Measurements from ENCODE around the gene YIPF4.

The YIPF4 gene

GRCh38 chr2:32277674-32278477 is at the start of gene YIPF4:
Gene YIPF4 (plus strand): TSS chr2:32277904. CDS start chr2:32278156, 252 bp downstream.
- peaks cover 30% of the 10 kb centered on the region for H3K4me1 Mint-ChIP-seq
- H3K27ac Mint-ChIP-seq = peak within 1 kb of the TSS; percentile 96
- peak; percentile 90 for DNase-seq
- H3K9me3 Mint-ChIP-seq = no peaks in the 10 kb centered on the region
- peaks cover 18% of the 10 kb centered on the region for H3K36me3 Mint-ChIP-seq
- H3K4me3 Mint-ChIP-seq = peak within 1 kb of the TSS; percentile 87
- CTCF ChIA-PET = no interaction called here
- H3K27me3 Mint-ChIP-seq = peaks cover 7% of the 10 kb centered on the region

GRCh38 chr2:32228181-32228580 is 49.5 kb upstream of the YIPF4 start:
- Mint-ChIP-seq H3K4me1 (no peaks in the 10 kb centered on the region), H3K27ac (no peak overlapping the region), H3K27me3 (no peaks in the 10 kb centered on the region), H3K4me3 (no peak overlapping the region), H3K9me3 (no peaks in the 10 kb centered on the region), H3K36me3 (peaks cover 8% of the 10 kb centered on the region)
- DNase-seq = no peak
- CTCF ChIA-PET = no interaction called here

GRCh38 chr2:32229635-32230034 is 48.1 kb upstream of the YIPF4 start:
- Mint-ChIP-seq H3K9me3 (no peaks in the 10 kb centered on the region), H3K4me1 (no peaks in the 10 kb centered on the region), H3K27ac (peak overlapping the region; percentile 1), H3K4me3 (no peak overlapping the region), H3K36me3 (peaks cover 4% of the 10 kb centered on the region), H3K27me3 (no peaks in the 10 kb centered on the region)
- CTCF ChIA-PET = interaction anchor here (0.6 kb wide), 1 partner anchor 1042 kb away, joined by 3 read pairs; no protein-coding TSS in a partner anchor
- no peak for DNase-seq

GRCh38 chr2:32231959-32232358 is 45.7 kb upstream of the YIPF4 start:
- H3K27ac Mint-ChIP-seq = no peak overlapping the region
- no peak for DNase-seq

GRCh38 chr2:32235315-32235714 is 42.4 kb upstream of the YIPF4 start:
- no peak overlapping the region for H3K4me3 Mint-ChIP-seq
- H3K4me1 Mint-ChIP-seq = no peaks in the 10 kb centered on the region
- H3K36me3 Mint-ChIP-seq = no peaks in the 10 kb centered on the region
- H3K27me3 Mint-ChIP-seq = no peaks in the 10 kb centered on the region
- H3K27ac Mint-ChIP-seq = no peak overlapping the region
- CTCF ChIA-PET = no interaction called here
- no peaks in the 10 kb centered on the region for H3K9me3 Mint-ChIP-seq
- DNase-seq = no peak

More at GRCh38 chr2:32231959-32232358, 45.7 kb upstream of the YIPF4 start:
- Mint-ChIP-seq H3K4me3 (no peak overlapping the region), H3K36me3 (no peaks in the 10 kb centered on the region), H3K4me1 (no peaks in the 10 kb centered on the region), H3K27me3 (no peaks in the 10 kb centered on the region), H3K9me3 (no peaks in the 10 kb centered on the region)
- CTCF ChIA-PET = no interaction called here

- no peaks in the 10 kb centered on the region for H3K27me3 Mint-ChIP-seq
- no peaks in the 10 kb centered on the region for H3K4me1 Mint-ChIP-seq
- CTCF ChIA-PET = no interaction called here
- H3K4me3 Mint-ChIP-seq = no peak overlapping the region
- no peak overlapping the region for H3K27ac Mint-ChIP-seq
- no peak for DNase-seq
- no peaks in the 10 kb centered on the region for H3K36me3 Mint-ChIP-seq
- no peaks in the 10 kb centered on the region for H3K9me3 Mint-ChIP-seq
Observed at GRCh38 chr2:32237488-32237887, 40.2 kb upstream of the YIPF4 start.

- no peak for DNase-seq
- no peaks in the 10 kb centered on the region for H3K36me3 Mint-ChIP-seq
- CTCF ChIA-PET = no interaction called here
- no peak overlapping the region for H3K27ac Mint-ChIP-seq
- H3K4me3 Mint-ChIP-seq = no peak overlapping the region
- no peaks in the 10 kb centered on the region for H3K27me3 Mint-ChIP-seq
- no peaks in the 10 kb centered on the region for H3K9me3 Mint-ChIP-seq
- H3K4me1 Mint-ChIP-seq = no peaks in the 10 kb centered on the region
Observed at GRCh38 chr2:32237996-32238395, 39.7 kb upstream of the YIPF4 start.

GRCh38 chr2:32242331-32242730 is 35.4 kb upstream of the YIPF4 start:
- Mint-ChIP-seq H3K36me3 (no peaks in the 10 kb centered on the region), H3K27me3 (no peaks in the 10 kb centered on the region), H3K4me1 (no peaks in the 10 kb centered on the region), H3K4me3 (no peak overlapping the region), H3K27ac (no peak overlapping the region), H3K9me3 (no peaks in the 10 kb centered on the region)
- CTCF ChIA-PET = no interaction called here
- DNase-seq = no peak

- Mint-ChIP-seq H3K36me3 (no peaks in the 10 kb centered on the region), H3K27me3 (no peaks in the 10 kb centered on the region), H3K4me1 (no peaks in the 10 kb centered on the region), H3K4me3 (no peak overlapping the region), H3K9me3 (no peaks in the 10 kb centered on the region), H3K27ac (no peak overlapping the region)
- CTCF ChIA-PET = no interaction called here
- DNase-seq = no peak
Observed at GRCh38 chr2:32246911-32247310, 30.8 kb upstream of the YIPF4 start.

- no peaks in the 10 kb centered on the region for H3K4me1 Mint-ChIP-seq
- H3K27ac Mint-ChIP-seq = no peak overlapping the region
- DNase-seq = no peak
- H3K4me3 Mint-ChIP-seq = no peak overlapping the region
- H3K27me3 Mint-ChIP-seq = no peaks in the 10 kb centered on the region
- no peaks in the 10 kb centered on the region for H3K9me3 Mint-ChIP-seq
- CTCF ChIA-PET = no interaction called here
- H3K36me3 Mint-ChIP-seq = no peaks in the 10 kb centered on the region
Observed at GRCh38 chr2:32248299-32248698, 29.4 kb upstream of the YIPF4 start.

- Mint-ChIP-seq H3K4me1 (no peaks in the 10 kb centered on the region), H3K27ac (no peak overlapping the region), H3K9me3 (no peaks in the 10 kb centered on the region), H3K4me3 (no peak overlapping the region), H3K36me3 (no peaks in the 10 kb centered on the region), H3K27me3 (no peaks in the 10 kb centered on the region)
- CTCF ChIA-PET = no interaction called here
- DNase-seq = no peak
Observed at GRCh38 chr2:32249731-32250236, 27.9 kb upstream of the YIPF4 start.

GRCh38 chr2:32250290-32250689 is 27.4 kb upstream of the YIPF4 start:
- no peaks in the 10 kb centered on the region for H3K9me3 Mint-ChIP-seq
- CTCF ChIA-PET = no interaction called here
- H3K4me3 Mint-ChIP-seq = no peak overlapping the region
- H3K36me3 Mint-ChIP-seq = no peaks in the 10 kb centered on the region
- no peak for DNase-seq
- no peak overlapping the region for H3K27ac Mint-ChIP-seq
- no peaks in the 10 kb centered on the region for H3K4me1 Mint-ChIP-seq
- H3K27me3 Mint-ChIP-seq = no peaks in the 10 kb centered on the region

GRCh38 chr2:32258242-32258641 is 19.5 kb upstream of the YIPF4 start:
- Mint-ChIP-seq H3K9me3 (no peaks in the 10 kb centered on the region), H3K4me3 (no peak overlapping the region), H3K27me3 (no peaks in the 10 kb centered on the region), H3K27ac (no peak overlapping the region), H3K36me3 (no peaks in the 10 kb centered on the region), H3K4me1 (peaks cover 3% of the 10 kb centered on the region)
- no peak for DNase-seq
- CTCF ChIA-PET = no interaction called here

GRCh38 chr2:32260376-32260775 is 17.3 kb upstream of the YIPF4 start:
- no peak for DNase-seq
- H3K9me3 Mint-ChIP-seq = no peaks in the 10 kb centered on the region
- H3K27me3 Mint-ChIP-seq = no peaks in the 10 kb centered on the region
- H3K4me1 Mint-ChIP-seq = peaks cover 9% of the 10 kb centered on the region
- H3K4me3 Mint-ChIP-seq = no peak overlapping the region
- H3K36me3 Mint-ChIP-seq = no peaks in the 10 kb centered on the region
- no peak overlapping the region for H3K27ac Mint-ChIP-seq
- CTCF ChIA-PET = no interaction called here

GRCh38 chr2:32262105-32262504 is 15.6 kb upstream of the YIPF4 start:
- H3K27me3 Mint-ChIP-seq = no peaks in the 10 kb centered on the region
- no peak for DNase-seq
- no peak overlapping the region for H3K27ac Mint-ChIP-seq
- no peaks in the 10 kb centered on the region for H3K36me3 Mint-ChIP-seq
- CTCF ChIA-PET = no interaction called here
- peaks cover 9% of the 10 kb centered on the region for H3K4me1 Mint-ChIP-seq
- no peak overlapping the region for H3K4me3 Mint-ChIP-seq
- H3K9me3 Mint-ChIP-seq = no peaks in the 10 kb centered on the region

Measured in activated naive CD4-positive, alpha-beta T cell treated with anti-CD3 and anti-CD28 coated beads, Interleukin-2, amount 10 ng/mL, durations not matched to agents 7 days and 5 days (primary cell).